D721Med (cell line): ENCODE data around the gene RNU2-63P.
"Not testable (repeated sequence)": the region's sequence is repeated elsewhere in the genome, so short reads cannot be mapped to it uniquely, and the experiment has no call there.

ENCODE experiments used
- DNase-seq: peaks from one replicate; pipeline ENCODE4 v3.0.0; 2011; ENCODE audit warnings: low spot score; ENCODE audit not compliant: insufficient read length
- FAIRE-seq: peaks from 2 replicates; lab custom pipeline; 2011; peaks lifted over from hg19 to GRCh38; lab: Jason Lieb, UNC
- CTCF ChIP-seq: IDR thresholded peaks from 2 replicates; pipeline ENCODE4 v1.5.1; 2012; ENCODE audit warnings: mild to moderate bottlenecking, control low read depth; ENCODE audit not compliant: insufficient read depth; ENCODE audit errors: missing control alignments

Gene RNU2-63P

GRCh38 chr2:88016960-88017779, 823 bp upstream of the RNU2-63P start:
- DNase-seq, result no peak
- no peak for FAIRE-seq

GRCh38 chr2:88011011-88011410, 5.3 kb downstream of the RNU2-63P start:
- TF ChIP-seq CTCF, result no peak

More at GRCh38 chr2:88016960-88017779, 823 bp upstream of the RNU2-63P start:
- no peak for TF ChIP-seq CTCF

GRCh38 chr2:88010136-88010535, 6.2 kb downstream of the RNU2-63P start:
- no peak for TF ChIP-seq CTCF
- no peak for FAIRE-seq
- DNase-seq, result no peak

More at GRCh38 chr2:88011011-88011410, 5.3 kb downstream of the RNU2-63P start:
- DNase-seq (no peak), FAIRE-seq (no peak)

- TF ChIP-seq CTCF, result no peak
- FAIRE-seq, result no peak
- no peak for DNase-seq
Measured at GRCh38 chr2:88006912-88007439, 9.4 kb downstream of the RNU2-63P start.

- no peak for TF ChIP-seq CTCF
- FAIRE-seq (no peak), DNase-seq (no peak)
Measured at GRCh38 chr2:88005776-88006175, 10.6 kb downstream of the RNU2-63P start.

- no peak for DNase-seq
- TF ChIP-seq CTCF, result no peak
- FAIRE-seq, result no peak
Measured at GRCh38 chr2:88003074-88003755, 13.1 kb downstream of the RNU2-63P start.

- no peak for TF ChIP-seq CTCF
- no peak for FAIRE-seq
- no peak for DNase-seq
Measured at GRCh38 chr2:88002359-88002707, 14.0 kb downstream of the RNU2-63P start.

GRCh38 chr2:88000474-88000873, 15.9 kb downstream of the RNU2-63P start:
- not testable (repeated sequence) for FAIRE-seq, DNase-seq
